NCI-H524 (cell line): ENCODE measurements around the gene APOBEC3H.

Experiments
- DNase-seq, 2 experiments: peaks; one replicate each; lab custom pipeline; 2025; lab: John Stamatoyannopoulos, UW

Gene APOBEC3H

DNA sequence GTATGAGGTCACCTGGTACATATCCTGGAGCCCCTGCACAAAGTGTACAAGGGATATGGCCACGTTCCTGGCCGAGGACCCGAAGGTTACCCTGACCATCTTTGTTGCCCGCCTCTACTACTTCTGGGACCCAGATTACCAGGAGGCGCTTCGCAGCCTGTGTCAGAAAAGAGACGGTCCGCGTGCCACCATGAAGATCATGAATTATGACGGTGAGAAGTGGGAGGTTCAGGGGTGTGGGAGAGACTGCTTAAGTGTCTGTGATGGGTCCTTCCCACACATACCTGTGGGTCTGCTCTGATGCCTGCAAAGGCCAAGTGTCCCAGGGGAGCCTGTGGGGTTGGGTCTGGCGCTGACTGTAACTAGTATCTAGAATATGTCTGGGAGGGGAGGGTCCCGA is 16.0 kb upstream of the APOBEC3H start:
- no peak for DNase-seq

GRCh38 chr22:39081598-39081997 is 15.4 kb upstream of the APOBEC3H start:
- no peak for DNase-seq

- no peak for DNase-seq
Measured at GRCh38 chr22:39083212-39084165, 13.6 kb upstream of the APOBEC3H start.

- no peak for DNase-seq
Measured at GRCh38 chr22:39084666-39085065, 12.4 kb upstream of the APOBEC3H start.

GRCh38 chr22:39087098-39087497 is 9.9 kb upstream of the APOBEC3H start:
- no peak for DNase-seq

GRCh38 chr22:39087881-39088684 is 9.0 kb upstream of the APOBEC3H start:
- DNase-seq = no peak

DNA sequence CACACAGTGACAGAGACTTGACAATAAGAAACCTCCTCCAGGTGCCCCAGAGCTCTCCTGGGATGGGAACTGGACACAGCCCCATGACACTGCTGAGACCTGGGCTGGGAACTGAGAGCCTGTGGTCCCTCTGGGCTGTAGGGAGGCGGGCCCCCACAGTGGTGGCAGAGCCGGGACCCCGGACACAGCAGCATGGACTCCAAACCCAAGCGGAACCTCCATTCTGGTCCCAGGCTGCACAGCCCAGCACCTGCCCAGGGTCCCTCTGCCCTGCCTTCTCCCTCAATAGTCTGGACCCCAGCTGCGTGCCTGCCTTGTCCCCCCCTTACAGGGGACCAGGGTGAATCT is 8.4 kb upstream of the APOBEC3H start:
- DNase-seq = no peak

DNA sequence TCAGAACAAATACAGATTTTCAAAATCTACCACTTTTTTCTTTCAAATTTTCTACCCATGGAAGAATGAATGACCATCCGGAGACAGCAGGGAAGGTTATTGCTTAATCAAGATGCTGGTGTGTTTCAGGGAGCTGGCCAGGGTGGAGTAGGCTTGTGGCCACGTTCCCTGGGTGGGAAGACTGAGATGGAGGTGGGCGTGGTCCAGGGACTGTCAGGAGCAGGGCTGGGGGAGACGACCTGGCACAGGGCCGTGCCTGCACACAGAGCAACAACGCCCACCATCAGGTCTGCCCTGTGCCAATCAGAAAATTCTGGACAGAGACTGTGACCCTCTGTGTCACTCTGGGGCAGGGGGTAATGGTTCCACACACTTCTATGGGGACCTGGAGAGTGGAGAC is 7.1 kb upstream of the APOBEC3H start:
- no peak for DNase-seq

- DNase-seq = no peak
Measured at GRCh38 chr22:39090426-39091064, 6.5 kb upstream of the APOBEC3H start.

- DNase-seq = no peak
Measured at GRCh38 chr22:39091126-39092081, 5.6 kb upstream of the APOBEC3H start.

- no peak for DNase-seq
Measured at GRCh38 chr22:39092111-39092862, 4.8 kb upstream of the APOBEC3H start.

DNA sequence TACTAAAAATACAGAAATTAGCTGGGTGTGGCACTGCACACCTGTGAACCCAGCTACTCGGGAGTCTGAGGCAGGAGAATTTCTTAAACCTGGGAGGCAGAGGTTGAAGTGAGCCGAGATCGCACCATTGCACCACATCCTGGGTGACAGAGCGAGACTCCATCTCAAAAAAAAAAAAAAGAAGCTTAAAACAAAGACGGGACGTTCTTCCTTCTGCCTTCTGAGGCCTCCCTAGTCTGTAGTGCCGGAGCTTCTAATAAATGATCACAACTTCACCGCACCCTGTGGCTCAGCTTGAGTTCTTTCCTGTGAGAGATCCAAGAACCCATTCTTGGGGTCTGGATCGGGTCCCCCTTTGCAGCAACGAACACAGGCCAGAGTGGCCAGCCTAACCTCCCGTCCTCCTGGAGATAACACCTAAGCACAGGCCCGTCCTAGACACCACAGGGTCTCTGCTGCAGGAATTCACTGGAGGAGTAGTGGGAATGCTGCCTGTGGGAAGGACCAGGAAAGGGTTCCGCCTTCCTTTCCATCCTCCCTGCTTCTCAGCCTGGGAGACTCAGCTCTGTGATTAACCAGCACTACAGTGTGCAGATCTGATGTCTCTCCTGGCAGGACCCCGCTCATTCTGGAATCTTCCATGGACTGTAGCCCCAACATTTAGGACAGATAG is 2.2 kb upstream of the APOBEC3H start:
- DNase-seq = no peak

GRCh38 chr22:39095971-39096370 is 1.1 kb upstream of the APOBEC3H start:
- no peak for DNase-seq

DNA sequence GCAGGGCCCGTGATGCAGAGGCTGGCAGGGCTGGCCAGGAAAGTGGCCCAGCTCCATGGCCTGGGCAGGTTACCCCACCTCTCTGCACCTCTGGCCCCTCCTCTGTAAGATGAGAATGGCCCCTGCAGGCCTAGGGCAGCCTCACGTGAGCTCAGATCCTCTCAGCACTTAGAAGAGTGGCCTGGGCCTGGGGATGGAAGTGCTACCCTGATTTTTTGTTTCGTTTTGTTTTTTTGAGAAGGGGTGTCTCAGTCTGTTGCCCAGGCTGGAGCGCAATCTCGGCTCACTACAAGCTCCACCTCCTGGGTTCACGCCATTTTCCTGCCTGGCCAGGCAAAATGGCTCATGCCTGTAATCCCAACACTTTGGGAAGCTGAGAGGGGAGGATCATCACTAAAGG is 982 bp downstream of the APOBEC3H start:
- DNase-seq = no peak

DNA sequence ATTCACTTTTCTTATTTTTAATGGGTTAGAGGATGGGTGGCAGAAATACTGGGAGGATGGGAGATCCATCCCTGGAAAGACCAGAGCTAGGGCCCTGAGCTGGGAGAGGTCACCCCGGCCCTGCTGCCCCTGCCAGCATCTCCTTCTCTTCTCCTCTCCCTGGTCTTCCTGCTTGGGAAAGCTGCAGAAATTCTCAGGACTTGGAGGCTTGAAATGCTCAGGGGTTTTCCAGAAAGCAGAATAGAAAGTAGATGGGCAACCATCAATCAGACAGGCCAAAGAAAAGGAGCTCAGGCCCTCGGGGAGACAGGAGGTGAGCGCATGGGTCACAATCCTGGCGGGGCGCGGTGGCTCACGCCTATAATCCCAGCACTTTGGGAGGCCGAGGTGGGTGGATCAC is 1.5 kb downstream of the APOBEC3H start:
- DNase-seq = no peak

- no peak for DNase-seq
Measured at GRCh38 chr22:39101226-39101625, 4.2 kb downstream of the APOBEC3H start.

- DNase-seq = no peak
Measured at GRCh38 chr22:39103431-39103830, 6.4 kb downstream of the APOBEC3H start.

DNA sequence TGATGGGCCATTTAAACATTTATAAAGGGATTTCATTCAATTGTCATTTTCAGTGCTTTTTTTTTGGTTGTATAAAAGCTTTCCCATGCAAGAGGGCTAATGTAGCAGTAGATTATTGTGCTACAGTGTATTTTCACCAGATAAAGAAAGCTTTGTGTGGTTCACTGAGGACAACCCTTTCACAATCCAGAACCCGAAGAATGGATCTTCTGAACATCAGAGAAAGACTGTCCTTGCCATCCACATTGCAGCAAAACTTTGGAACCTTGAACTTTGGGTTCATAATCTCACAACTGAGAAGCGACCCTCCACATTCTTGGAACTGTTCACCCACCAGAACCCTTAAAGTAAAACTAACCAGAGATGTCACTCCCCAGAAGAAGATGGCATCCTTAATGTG is 9.3 kb downstream of the APOBEC3H start:
- no peak for DNase-seq

DNA sequence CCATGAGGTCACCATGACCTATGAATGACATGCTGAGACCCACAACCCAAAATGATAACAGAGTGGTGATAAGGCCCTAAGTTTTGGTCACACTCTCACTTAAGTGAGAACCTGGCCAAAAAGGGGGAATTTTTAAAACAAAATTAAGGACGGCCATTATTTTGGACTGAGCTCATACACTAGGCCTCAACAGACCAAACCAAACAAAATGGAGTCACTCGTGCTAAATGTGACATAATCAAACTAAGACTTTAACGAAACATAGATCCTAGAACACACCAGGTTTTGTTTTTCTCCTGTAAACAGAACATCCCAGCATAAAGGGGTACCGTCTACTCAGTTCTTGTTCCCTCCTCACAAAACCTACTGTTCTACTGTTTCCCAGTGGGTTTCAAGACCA is 11.4 kb downstream of the APOBEC3H start:
- no peak for DNase-seq

DNA sequence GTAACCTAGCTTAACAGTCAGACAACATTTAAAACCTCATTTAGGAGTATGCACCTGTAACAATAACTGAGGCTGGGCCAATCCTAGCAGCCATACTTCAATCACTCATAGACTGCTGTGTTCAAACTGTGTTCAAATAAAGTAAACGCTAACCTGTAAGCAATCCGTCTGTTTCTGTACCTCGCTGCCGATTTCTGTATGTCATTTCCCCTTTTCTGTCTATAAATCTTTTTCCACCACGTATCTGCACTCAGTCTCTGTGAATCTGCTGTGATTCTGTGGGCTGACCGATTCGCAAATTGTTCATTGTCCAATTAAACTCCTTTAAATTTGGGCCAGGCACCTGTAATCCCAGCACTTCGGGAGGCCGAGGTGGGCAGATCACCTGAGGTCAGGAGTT is 12.3 kb downstream of the APOBEC3H start:
- DNase-seq = no peak
